ACC112 (cell line): ENCODE measurements around the gene STAT6.

Experiments used
- H2AFZ ChIP-seq: fragments of 200-600 bp; sonication (generic); one replicate; pipeline ENCODE4 v1.6.0; 2017; ENCODE audit warnings: antibody characterized with exemption, low read length; ENCODE audit not compliant: unreplicated experiment
- H3K27ac ChIP-seq: fragments of 200-600 bp; sonication (generic); 2 replicates; pipeline ENCODE4 v1.5.1; 2014; ENCODE audit warnings: low read depth, mild to moderate bottlenecking, antibody characterized with exemption, low read length, moderate library complexity
- H3K27me3 ChIP-seq: fragments of 200-600 bp; sonication (generic); 2 replicates; pipeline ENCODE4 v1.6.1; 2014; ENCODE audit warnings: mild to moderate bottlenecking, antibody characterized with exemption, low read length, moderate library complexity, mixed read lengths; ENCODE audit not compliant: insufficient read depth
- H3K36me3 ChIP-seq: fragments of 200-600 bp; sonication (generic); 2 replicates; pipeline ENCODE4 v1.6.1; 2016; ENCODE audit warnings: mild to moderate bottlenecking, antibody characterized with exemption, low read length, moderate library complexity, mixed read lengths; ENCODE audit not compliant: insufficient read depth
- H3K4me1 ChIP-seq: fragments of 200-600 bp; sonication (generic); one replicate; pipeline ENCODE4 v1.6.1; 2016; ENCODE audit warnings: low read length, mixed read lengths; ENCODE audit not compliant: insufficient read depth, unreplicated experiment, control insufficient read depth
- H3K4me3 ChIP-seq: fragments of 200-600 bp; sonication (generic); 2 replicates; pipeline ENCODE4 v1.5.1; 2014; ENCODE audit warnings: mild to moderate bottlenecking, low read depth, low read length
- H3K79me2 ChIP-seq: fragments of 200-600 bp; sonication (generic); one replicate; pipeline ENCODE4 v1.6.0; 2016; ENCODE audit warnings: low read length; ENCODE audit not compliant: control insufficient read depth, unreplicated experiment, insufficient read depth

STAT6 gene

GRCh38 chr12:57098546-57098945 lies 12.6 kb downstream of the STAT6 start:
- Histone ChIP-seq H3K4me1 (peaks cover 13% of the 10 kb centered on the region), H3K36me3 (peaks cover 18% of the 10 kb centered on the region), H3K4me3 (no peak overlapping the region), H3K79me2 (no peaks in the 10 kb centered on the region), H2AFZ (no peak overlapping the region), H3K27ac (peak overlapping the region; percentile 17; the same call in 1 of the 2 replicates), H3K27me3 (no peaks in the 10 kb centered on the region)

GRCh38 chr12:57097554-57097835 lies 13.7 kb downstream of the STAT6 start:
- Histone ChIP-seq H3K27ac (no peak overlapping the region), H3K27me3 (no peaks in the 10 kb centered on the region), H2AFZ (no peak overlapping the region), H3K4me3 (no peak overlapping the region), H3K4me1 (peaks cover 23% of the 10 kb centered on the region), H3K36me3 (peaks cover 23% of the 10 kb centered on the region), H3K79me2 (peaks cover 1% of the 10 kb centered on the region)

GRCh38 chr12:57096748-57097553 lies 14.2 kb downstream of the STAT6 start:
- Histone ChIP-seq H3K4me1 (peaks cover 29% of the 10 kb centered on the region), H3K27ac (no peak overlapping the region), H3K27me3 (no peaks in the 10 kb centered on the region), H3K79me2 (peaks cover 7% of the 10 kb centered on the region), H2AFZ (no peak overlapping the region), H3K4me3 (no peak overlapping the region), H3K36me3 (peaks cover 26% of the 10 kb centered on the region)

- peaks cover 14% of the 10 kb centered on the region for H3K79me2 ChIP-seq
- H3K27me3 ChIP-seq, result no peaks in the 10 kb centered on the region
- H3K36me3 ChIP-seq, result peaks cover 26% of the 10 kb centered on the region
- peaks cover 36% of the 10 kb centered on the region for H3K4me1 ChIP-seq
- no peak overlapping the region for H2AFZ ChIP-seq
- H3K4me3 ChIP-seq, result no peak overlapping the region
- H3K27ac ChIP-seq, result peak overlapping the region; percentile 24; the same call in 1 of the 2 replicates
Measured at GRCh38 chr12:57096099-57096572, 15.0 kb downstream of the STAT6 start.

- Histone ChIP-seq H3K79me2 (peaks cover 21% of the 10 kb centered on the region), H2AFZ (no peak overlapping the region), H3K27ac (peak overlapping the region; percentile 68), H3K4me1 (peaks cover 41% of the 10 kb centered on the region), H3K27me3 (no peaks in the 10 kb centered on the region), H3K36me3 (peaks cover 26% of the 10 kb centered on the region), H3K4me3 (no peak overlapping the region)
Measured at GRCh38 chr12:57095440-57095839, 15.7 kb downstream of the STAT6 start.

GRCh38 chr12:57094208-57095160 lies 16.7 kb downstream of the STAT6 start:
- Histone ChIP-seq H3K79me2 (peaks cover 29% of the 10 kb centered on the region), H2AFZ (no peak overlapping the region), H3K27ac (peak overlapping the region; percentile 68), H3K36me3 (peaks cover 26% of the 10 kb centered on the region), H3K27me3 (no peaks in the 10 kb centered on the region), H3K4me1 (peaks cover 41% of the 10 kb centered on the region), H3K4me3 (0 out of 2 replicates have a peak overlapping the region, but pooled peaks have one; percentile 8)

- peaks cover 41% of the 10 kb centered on the region for H3K4me1 ChIP-seq
- peak overlapping the region; percentile 68 for H3K27ac ChIP-seq
- H3K4me3 ChIP-seq, result peak overlapping the region; percentile 13; the same call in 1 of the 2 replicates
- no peaks in the 10 kb centered on the region for H3K27me3 ChIP-seq
- peaks cover 33% of the 10 kb centered on the region for H3K79me2 ChIP-seq
- H2AFZ ChIP-seq, result no peak overlapping the region
- peaks cover 20% of the 10 kb centered on the region for H3K36me3 ChIP-seq
Measured at GRCh38 chr12:57093415-57094207, 17.6 kb downstream of the STAT6 start.

- Histone ChIP-seq H3K27ac (peak overlapping the region; percentile 35), H3K4me1 (peaks cover 41% of the 10 kb centered on the region), H3K4me3 (peak overlapping the region; percentile 18; the same call in 1 of the 2 replicates), H3K79me2 (peaks cover 33% of the 10 kb centered on the region), H2AFZ (no peak overlapping the region), H3K36me3 (peaks cover 14% of the 10 kb centered on the region; the same call in 1 of the 2 replicates), H3K27me3 (no peaks in the 10 kb centered on the region)
Measured at GRCh38 chr12:57092876-57093414, 18.2 kb downstream of the STAT6 start.

- Histone ChIP-seq H2AFZ (no peak overlapping the region), H3K27ac (peak overlapping the region; percentile 35), H3K36me3 (peaks cover 11% of the 10 kb centered on the region; the same call in 1 of the 2 replicates), H3K4me1 (peaks cover 41% of the 10 kb centered on the region), H3K79me2 (peaks cover 33% of the 10 kb centered on the region), H3K27me3 (no peaks in the 10 kb centered on the region), H3K4me3 (peak overlapping the region; percentile 18; the same call in 1 of the 2 replicates)
Measured at GRCh38 chr12:57092529-57092862, 18.7 kb downstream of the STAT6 start.
